Measurements from ENCODE around the gene TAF7L.

Gene TAF7L

DNA sequence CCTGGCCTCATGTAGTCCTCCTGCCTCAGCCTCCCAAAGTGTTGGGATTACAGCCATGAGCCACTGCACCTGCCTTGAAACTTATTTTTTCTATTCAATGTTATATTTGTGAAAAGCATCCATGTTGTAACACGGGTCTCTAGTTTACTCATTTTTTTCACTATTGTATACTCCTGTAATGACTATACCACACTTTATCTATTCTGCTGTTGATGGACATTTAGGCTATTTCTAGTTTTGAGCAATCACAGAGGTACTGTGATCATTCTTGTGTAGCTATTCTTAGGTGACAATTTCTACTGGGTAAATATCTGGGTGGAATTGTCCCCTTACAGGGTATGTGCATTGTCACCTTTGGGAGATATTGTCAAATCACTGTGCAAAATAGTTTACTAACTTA lies 67.9 kb downstream of the TAF7L start:
- no peak for DNase-seq (ENCODE audit: low read depth in 2 of 2)

DNA sequence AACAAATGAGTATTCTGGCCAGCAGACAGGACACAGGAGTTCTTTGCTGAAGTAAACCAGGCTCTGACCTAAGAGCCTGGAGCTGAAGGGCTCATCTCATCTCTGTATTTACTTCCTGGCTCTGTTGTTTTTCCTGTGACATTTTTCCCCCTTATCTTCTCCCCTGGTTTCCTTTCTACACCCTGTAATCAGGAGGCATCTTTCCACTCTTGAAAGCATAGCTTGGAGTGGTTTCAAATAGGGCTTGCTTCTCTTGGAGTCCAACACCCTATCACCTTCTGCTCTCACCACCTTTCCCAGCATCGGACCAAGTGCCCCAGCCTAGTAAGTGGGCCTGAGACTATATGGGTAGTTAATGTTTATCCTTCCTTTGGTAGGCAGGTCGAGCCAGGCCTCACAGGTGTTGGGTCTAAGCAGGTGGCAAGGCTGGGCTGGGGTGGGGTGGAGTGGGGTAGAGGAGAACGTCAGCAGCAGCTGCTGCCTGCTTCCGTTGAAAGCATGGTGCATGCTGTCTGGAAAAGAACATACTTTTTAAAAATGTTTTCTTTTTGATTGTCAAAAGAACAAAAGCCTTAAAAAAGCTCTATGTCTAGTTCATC lies 70.4 kb downstream of the TAF7L start:
- DNase-seq (ENCODE audit: low read depth in 2 of 2): no peak

DNA sequence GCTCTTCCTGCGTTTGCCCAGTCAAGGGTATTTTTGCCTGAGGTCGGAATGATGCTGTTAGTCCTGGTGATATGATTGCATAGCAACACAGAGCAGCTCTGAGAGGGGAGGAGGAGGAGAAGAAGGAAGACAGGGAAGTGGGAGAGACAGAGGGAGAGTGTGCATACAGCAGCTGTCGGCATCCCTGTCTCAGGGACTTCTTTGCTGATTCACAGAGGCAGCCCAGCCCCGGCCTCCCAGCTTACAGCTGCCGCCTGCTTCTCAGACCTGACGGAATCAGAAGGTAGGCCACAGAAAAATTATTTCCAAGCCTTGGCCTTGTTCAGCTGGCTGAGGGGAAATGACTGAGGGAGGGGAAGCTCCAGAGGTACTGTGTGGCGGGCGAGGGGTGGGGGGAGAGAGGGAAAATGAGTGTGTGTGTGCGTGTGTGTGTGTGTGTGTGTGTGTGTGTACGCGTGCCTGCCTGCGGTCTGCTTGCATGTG lies 71.2 kb downstream of the TAF7L start:
- no peak for DNase-seq (ENCODE audit: low read depth in 2 of 2)

DNA sequence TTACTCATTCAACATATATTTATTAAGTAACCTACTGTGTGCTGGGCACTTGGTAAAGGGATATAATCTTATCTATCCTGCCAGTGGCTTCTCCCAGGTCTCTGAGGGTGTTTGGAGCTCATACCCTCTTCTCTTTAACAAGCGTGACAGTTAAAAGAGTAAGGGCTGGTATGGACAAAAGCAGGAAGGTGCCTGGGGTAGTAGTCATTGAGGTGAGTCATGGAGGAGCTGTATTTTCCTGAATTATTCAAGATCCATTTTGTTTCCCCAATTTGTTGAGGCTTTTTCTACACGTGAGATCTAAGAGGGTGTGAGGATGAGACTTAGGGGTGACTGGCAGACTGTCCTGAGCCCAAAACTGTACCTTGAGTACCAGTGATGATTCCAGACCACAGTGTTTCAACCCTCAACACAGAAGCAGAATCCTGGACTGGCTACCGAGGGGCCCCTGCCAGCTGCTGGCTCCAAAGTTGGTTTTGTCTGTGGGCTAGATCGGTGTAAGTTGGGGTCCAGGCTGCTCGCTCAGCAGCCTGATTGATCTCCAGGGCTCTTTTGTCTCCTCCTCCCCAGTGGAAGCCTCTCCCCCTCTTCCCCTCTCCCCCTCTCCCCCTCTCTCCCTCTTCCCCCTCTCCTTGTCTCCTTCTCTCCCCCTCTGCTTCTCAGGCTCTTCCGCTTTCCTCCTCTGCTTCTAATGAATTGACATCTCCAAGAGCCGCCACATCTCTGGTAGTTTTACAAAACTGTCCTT lies 71.8 kb downstream of the TAF7L start, which contains the start of gene DRP2:
Gene DRP2 (plus strand): TSS at position 671 of the 748 bp plus-strand sequence. CDS start 11,862 bp downstream, outside the sequence.
- no peak for DNase-seq (ENCODE audit: low read depth in 2 of 2)

All from stimulated activated CD8-positive, alpha-beta memory T cell treated with anti-CD3 and anti-CD28 coated beads, Interleukin-2, amount 100 ng/mL, for 1 hour (primary cell).